Testis (tissue), 2 donors: ENCODE measurements around the gene SRRM2.

Experiments
- POLR2A ChIP-seq: fragments of 450-650 bp; IDR thresholded peaks from one replicate; pipeline ENCODE4 v1.6.1; 2017; ENCODE audit warnings: antibody characterized with exemption, mild to moderate bottlenecking, moderate library complexity
- TF ChIP-seq, protein P1 (sequence below), 3 experiments: fragments of 450-650 bp in 2 of 3; fragments of 200-600 bp in 1 of 3; sonication (generic) in 1 of 3; IDR thresholded peaks; one replicate each; pipeline ENCODE4 v1.5.1; 2016 to 2019; ENCODE audit warnings: antibody characterized with exemption in 3 of 3, mild to moderate bottlenecking in 2 of 3, moderate library complexity in 1 of 3

DNA sequence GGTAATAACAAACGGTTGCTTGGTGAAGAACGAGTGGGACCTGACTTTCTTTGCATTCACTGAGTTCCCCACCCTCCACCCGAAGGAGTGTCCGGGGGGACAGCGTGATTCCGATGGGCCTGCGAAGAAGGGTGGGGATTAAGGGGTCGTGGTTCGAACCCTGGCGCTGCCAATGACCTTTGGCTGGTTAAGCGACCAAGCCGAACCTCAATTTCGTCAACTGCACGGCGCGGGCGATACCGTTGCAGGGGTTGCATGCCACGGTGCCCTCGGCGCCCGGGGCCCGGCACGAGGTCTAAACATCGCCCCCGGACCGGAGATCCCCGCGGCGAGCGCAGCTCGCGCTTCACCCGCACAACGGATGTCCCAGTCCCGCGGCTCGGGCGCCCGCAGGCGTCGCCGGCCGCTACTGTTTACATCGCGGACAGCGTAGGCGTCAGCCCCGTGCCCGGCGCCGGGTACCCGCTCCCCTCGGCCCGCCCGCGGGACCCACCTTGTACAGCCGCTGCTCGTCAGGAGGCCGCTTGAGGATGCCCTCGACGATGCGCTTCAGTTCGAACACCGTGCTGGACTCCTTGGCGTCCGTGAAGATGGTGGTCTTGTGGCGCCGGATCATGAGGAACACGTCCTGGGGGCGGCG is 24.2 kb downstream of the SRRM2 start:
- TF ChIP-seq, protein P1, sequence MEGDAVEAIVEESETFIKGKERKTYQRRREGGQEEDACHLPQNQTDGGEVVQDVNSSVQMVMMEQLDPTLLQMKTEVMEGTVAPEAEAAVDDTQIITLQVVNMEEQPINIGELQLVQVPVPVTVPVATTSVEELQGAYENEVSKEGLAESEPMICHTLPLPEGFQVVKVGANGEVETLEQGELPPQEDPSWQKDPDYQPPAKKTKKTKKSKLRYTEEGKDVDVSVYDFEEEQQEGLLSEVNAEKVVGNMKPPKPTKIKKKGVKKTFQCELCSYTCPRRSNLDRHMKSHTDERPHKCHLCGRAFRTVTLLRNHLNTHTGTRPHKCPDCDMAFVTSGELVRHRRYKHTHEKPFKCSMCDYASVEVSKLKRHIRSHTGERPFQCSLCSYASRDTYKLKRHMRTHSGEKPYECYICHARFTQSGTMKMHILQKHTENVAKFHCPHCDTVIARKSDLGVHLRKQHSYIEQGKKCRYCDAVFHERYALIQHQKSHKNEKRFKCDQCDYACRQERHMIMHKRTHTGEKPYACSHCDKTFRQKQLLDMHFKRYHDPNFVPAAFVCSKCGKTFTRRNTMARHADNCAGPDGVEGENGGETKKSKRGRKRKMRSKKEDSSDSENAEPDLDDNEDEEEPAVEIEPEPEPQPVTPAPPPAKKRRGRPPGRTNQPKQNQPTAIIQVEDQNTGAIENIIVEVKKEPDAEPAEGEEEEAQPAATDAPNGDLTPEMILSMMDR (IDR thresholded peaks at IDR 0.05) = no peak
- no peak for TF ChIP-seq POLR2A
